ENCODE data around the gene RASGRP2.
A peak's percentile ranks its signal among the peaks of the same experiment; 100 is the strongest.

RASGRP2 gene

GRCh38 chr11:64778223-64778472 lies 34.2 kb upstream of the RASGRP2 start:
- peak overlapping the region; percentile 58 to 99 (median 76) for H3K4me3 ChIP-seq (ENCODE audit: control insufficient read depth in 1 of 7, extremely low read depth in 1 of 7, insufficient read depth in 4 of 7, low read depth in 2 of 7, low read length in 6 of 7)

GRCh38 chr11:64777449-64778222 lies 33.7 kb upstream of the RASGRP2 start:
- H3K4me1 ChIP-seq (ENCODE audit: control extremely low read depth in 1 of 4, control insufficient read depth in 4 of 4, insufficient read depth in 4 of 4, low read length in 3 of 4), result peaks cover 27 to 57% (median 44%) of the 10 kb centered on the region in 4 experiments
- peak overlapping the region; percentile 80 to 96 for H3K27ac ChIP-seq (ENCODE audit: insufficient read depth in 1 of 2, low read depth in 1 of 2, low read length in 2 of 2, poor library complexity in 1 of 2, severe bottlenecking in 2 of 2)
- peaks cover 20 to 47% (median 34%) of the 10 kb centered on the region in 4 experiments for H3K36me3 ChIP-seq (ENCODE audit: control insufficient read depth in 4 of 4, insufficient read depth in 4 of 4, low read length in 3 of 4)
- H3K4me3 ChIP-seq (ENCODE audit: control insufficient read depth in 1 of 7, extremely low read depth in 1 of 7, insufficient read depth in 4 of 7, low read depth in 2 of 7, low read length in 6 of 7), result peak overlapping the region; percentile 58 to 99 (median 85)
- peak; percentile 67 to 82 (median 80) for DNase-seq
- ChIA-PET POLR2A (interaction anchor here (0.6 to 3.1 kb wide), 5 partner anchors 10 to 33 kb away, joined by 4 to 25 read pairs (median 6); partner anchors contain the start of gene RASGRP2), CTCF (interaction anchor here (1.4 to 4.5 kb wide), 3 partner anchors 9 to 14 kb away, joined by 3 to 31 read pairs (median 20); no protein-coding TSS in a partner anchor)
- H3K27me3 ChIP-seq (replicated peaks in 2 of 5; ENCODE audit: control insufficient read depth in 4 of 5, insufficient read depth in 5 of 5, low read length in 4 of 5), result no peaks in the 10 kb centered on the region
- H3K9me3 ChIP-seq (ENCODE audit: control extremely low read depth in 1 of 5, control insufficient read depth in 4 of 5, insufficient read depth in 2 of 5, low read depth in 1 of 5, low read length in 4 of 5), result no peaks in the 10 kb centered on the region
- WGBS (ENCODE audit: insufficient coverage), result under 1% methylated on average over 86 of the region's 98 CpGs

More at GRCh38 chr11:64778223-64778472, 34.2 kb upstream of the RASGRP2 start:
- Histone ChIP-seq H3K27me3 (replicated peaks in 2 of 5; ENCODE audit: control insufficient read depth in 4 of 5, insufficient read depth in 5 of 5, low read length in 4 of 5) (no peaks in the 10 kb centered on the region), H3K36me3 (ENCODE audit: control insufficient read depth in 4 of 4, insufficient read depth in 4 of 4, low read length in 3 of 4) (peaks cover 14 to 42% (median 31%) of the 10 kb centered on the region in 4 experiments), H3K9me3 (ENCODE audit: control extremely low read depth in 1 of 5, control insufficient read depth in 4 of 5, insufficient read depth in 2 of 5, low read depth in 1 of 5, low read length in 4 of 5) (no peaks in the 10 kb centered on the region), H3K4me1 (ENCODE audit: control extremely low read depth in 1 of 4, control insufficient read depth in 4 of 4, insufficient read depth in 4 of 4, low read length in 3 of 4) (peaks cover 24 to 52% (median 40%) of the 10 kb centered on the region in 4 experiments), H3K27ac (ENCODE audit: insufficient read depth in 1 of 2, low read depth in 1 of 2, low read length in 2 of 2, poor library complexity in 1 of 2, severe bottlenecking in 2 of 2) (peak overlapping the region; percentile 80 to 96)
- WGBS (ENCODE audit: insufficient coverage), result 0% methylated on average over 16 of the region's 28 CpGs
- POLR2A ChIA-PET, result interaction anchor here (1.2 to 3.1 kb wide), 4 partner anchors 10 to 34 kb away, joined by 5 to 25 read pairs (median 8); partner anchors contain the start of gene RASGRP2
- DNase-seq, result no peak
- CTCF ChIA-PET, result interaction anchor here (0.9 to 4.4 kb wide), 8 partner anchors 8 to 140 kb away, joined by 3 to 20 read pairs (median 4); partner anchors contain the start of gene RASGRP2

GRCh38 chr11:64776875-64777274 lies 32.9 kb upstream of the RASGRP2 start:
- POLR2A ChIA-PET, result interaction anchor here (1.3 kb wide), 1 partner anchor 13 kb away, joined by 3 read pairs; no protein-coding TSS in a partner anchor
- peak overlapping the region in 6 of 7 experiments; percentile 76 to 99 (median 85) for H3K4me3 ChIP-seq (ENCODE audit: control insufficient read depth in 1 of 7, extremely low read depth in 1 of 7, insufficient read depth in 4 of 7, low read depth in 2 of 7, low read length in 6 of 7)

DNA sequence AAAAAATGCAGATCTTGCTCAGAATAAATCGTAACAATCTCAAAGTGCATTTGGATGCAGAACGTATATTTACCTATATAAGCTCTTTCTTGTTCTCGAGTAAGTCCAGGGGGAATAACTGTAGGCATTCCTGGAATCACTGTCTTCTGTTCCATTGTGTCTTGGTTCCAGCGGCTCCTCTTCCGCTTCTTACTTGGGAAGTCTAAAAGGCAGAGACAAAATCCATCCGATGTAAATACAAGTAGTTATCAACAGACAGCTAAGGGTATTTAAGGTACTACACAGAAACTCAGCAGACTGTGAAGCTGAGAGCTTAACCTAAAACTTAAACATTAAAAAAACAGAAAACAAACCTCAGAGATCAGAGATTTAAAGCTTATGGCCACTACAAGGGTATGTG lies 32.5 kb upstream of the RASGRP2 start:
- Histone ChIP-seq H3K27ac (ENCODE audit: insufficient read depth in 1 of 2, low read depth in 1 of 2, low read length in 2 of 2, poor library complexity in 1 of 2, severe bottlenecking in 2 of 2) (peak overlapping the region; percentile 74 to 84), H3K27me3 (replicated peaks in 2 of 5; ENCODE audit: control insufficient read depth in 4 of 5, insufficient read depth in 5 of 5, low read length in 4 of 5) (no peaks in the 10 kb centered on the region), H3K9me3 (ENCODE audit: control extremely low read depth in 1 of 5, control insufficient read depth in 4 of 5, insufficient read depth in 2 of 5, low read depth in 1 of 5, low read length in 4 of 5) (no peaks in the 10 kb centered on the region), H3K36me3 (ENCODE audit: control insufficient read depth in 4 of 4, insufficient read depth in 4 of 4, low read length in 3 of 4) (peaks cover 25 to 58% (median 42%) of the 10 kb centered on the region in 4 experiments), H3K4me3 (ENCODE audit: control insufficient read depth in 1 of 7, extremely low read depth in 1 of 7, insufficient read depth in 4 of 7, low read depth in 2 of 7, low read length in 6 of 7) (peak overlapping the region in 6 of 7 experiments; percentile 76 to 99 (median 85)), H3K4me1 (ENCODE audit: control extremely low read depth in 1 of 4, control insufficient read depth in 4 of 4, insufficient read depth in 4 of 4, low read length in 3 of 4) (peaks cover 31 to 65% (median 52%) of the 10 kb centered on the region in 4 experiments)
- WGBS (ENCODE audit: insufficient coverage), result 94% methylated on average over 3 of the region's 6 CpGs
- ChIA-PET CTCF (interaction anchor here (1.0 to 4.5 kb wide), 7 partner anchors 9 to 127 kb away, joined by 3 to 31 read pairs (median 4); partner anchors contain the start of gene RASGRP2), POLR2A (interaction anchor here (1.1 to 1.3 kb wide), 2 partner anchors 12 to 19 kb away, joined by 3 read pairs; no protein-coding TSS in a partner anchor)
- DNase-seq, result no peak

More at GRCh38 chr11:64776875-64777274, 32.9 kb upstream of the RASGRP2 start:
- 38% methylated on average over 2 of the region's 3 CpGs for WGBS (ENCODE audit: insufficient coverage)
- Histone ChIP-seq H3K27ac (ENCODE audit: insufficient read depth in 1 of 2, low read depth in 1 of 2, low read length in 2 of 2, poor library complexity in 1 of 2, severe bottlenecking in 2 of 2) (peak overlapping the region; percentile 74 to 84), H3K27me3 (replicated peaks in 2 of 5; ENCODE audit: control insufficient read depth in 4 of 5, insufficient read depth in 5 of 5, low read length in 4 of 5) (no peaks in the 10 kb centered on the region), H3K9me3 (ENCODE audit: control extremely low read depth in 1 of 5, control insufficient read depth in 4 of 5, insufficient read depth in 2 of 5, low read depth in 1 of 5, low read length in 4 of 5) (no peaks in the 10 kb centered on the region), H3K4me1 (ENCODE audit: control extremely low read depth in 1 of 4, control insufficient read depth in 4 of 4, insufficient read depth in 4 of 4, low read length in 3 of 4) (peaks cover 31 to 63% (median 49%) of the 10 kb centered on the region in 4 experiments), H3K36me3 (ENCODE audit: control insufficient read depth in 4 of 4, insufficient read depth in 4 of 4, low read length in 3 of 4) (peaks cover 23 to 54% (median 38%) of the 10 kb centered on the region in 4 experiments)
- CTCF ChIA-PET, result interaction anchor here (1.0 to 4.5 kb wide), 5 partner anchors 9 to 128 kb away, joined by 3 to 31 read pairs (median 4); partner anchors contain the start of gene RASGRP2
- DNase-seq, result no peak

DNA sequence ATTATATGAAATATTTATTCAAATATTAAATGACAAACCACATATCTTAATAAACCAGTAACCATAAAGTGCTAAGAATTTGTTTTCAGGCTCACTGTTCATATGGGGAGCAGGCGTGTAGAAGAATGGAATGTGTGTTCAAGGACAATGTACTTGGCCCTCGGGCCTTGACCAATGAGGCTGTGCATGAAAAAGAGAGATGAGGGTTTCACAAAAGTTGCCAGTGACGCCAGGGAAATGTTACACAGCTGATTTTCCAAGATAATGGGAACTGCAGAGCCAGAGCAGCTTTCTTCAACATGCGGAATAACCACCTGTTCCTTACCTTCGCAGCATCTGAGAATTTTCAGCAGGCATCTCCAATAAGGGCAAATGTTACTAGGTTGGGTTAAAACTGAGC lies 30.2 kb upstream of the RASGRP2 start:
- no peak for DNase-seq
- 94% methylated on average over 5 of the region's 5 CpGs for WGBS (ENCODE audit: insufficient coverage)
- H3K4me3 ChIP-seq (ENCODE audit: control insufficient read depth in 1 of 7, extremely low read depth in 1 of 7, insufficient read depth in 4 of 7, low read depth in 2 of 7, low read length in 6 of 7), result no peak overlapping the region
- peaks cover 36 to 81% (median 65%) of the 10 kb centered on the region in 4 experiments for H3K36me3 ChIP-seq (ENCODE audit: control insufficient read depth in 4 of 4, insufficient read depth in 4 of 4, low read length in 3 of 4)
- peak overlapping the region in 1 of 2 experiments; percentile 4 for H3K27ac ChIP-seq (ENCODE audit: insufficient read depth in 1 of 2, low read depth in 1 of 2, low read length in 2 of 2, poor library complexity in 1 of 2, severe bottlenecking in 2 of 2)
- peaks cover 21 to 48% (median 39%) of the 10 kb centered on the region in 4 experiments for H3K4me1 ChIP-seq (ENCODE audit: control extremely low read depth in 1 of 4, control insufficient read depth in 4 of 4, insufficient read depth in 4 of 4, low read length in 3 of 4)
- H3K9me3 ChIP-seq (ENCODE audit: control extremely low read depth in 1 of 5, control insufficient read depth in 4 of 5, insufficient read depth in 2 of 5, low read depth in 1 of 5, low read length in 4 of 5), result no peaks in the 10 kb centered on the region
- ChIA-PET POLR2A (interaction anchor here (0.6 to 1.3 kb wide), 4 partner anchors 8 to 127 kb away, joined by 3 to 4 read pairs (median 4); no protein-coding TSS in a partner anchor), CTCF (interaction anchor here (0.7 to 4.5 kb wide), 5 partner anchors 8 to 533 kb away, joined by 3 to 31 read pairs (median 6); partner anchors contain the start of genes FKBP2 and RASGRP2)
- no peaks in the 10 kb centered on the region for H3K27me3 ChIP-seq (replicated peaks in 2 of 5; ENCODE audit: control insufficient read depth in 4 of 5, insufficient read depth in 5 of 5, low read length in 4 of 5)

GRCh38 chr11:64772303-64773018 lies 28.5 kb upstream of the RASGRP2 start:
- ChIA-PET POLR2A (interaction anchor here (0.6 to 1.6 kb wide), 3 partner anchors 9 to 50 kb away, joined by 3 to 9 read pairs (median 5); partner anchors contain the start of gene RASGRP2), CTCF (interaction anchor here (0.7 to 20.1 kb wide), 6 partner anchors 9 to 90 kb away, joined by 3 to 345 read pairs (median 6); partner anchors contain the start of gene RASGRP2)
- Histone ChIP-seq H3K27ac (ENCODE audit: insufficient read depth in 1 of 2, low read depth in 1 of 2, low read length in 2 of 2, poor library complexity in 1 of 2, severe bottlenecking in 2 of 2) (peak overlapping the region in 1 of 2 experiments; percentile 55), H3K9me3 (ENCODE audit: control extremely low read depth in 1 of 5, control insufficient read depth in 4 of 5, insufficient read depth in 2 of 5, low read depth in 1 of 5, low read length in 4 of 5) (no peaks in the 10 kb centered on the region), H3K36me3 (ENCODE audit: control insufficient read depth in 4 of 4, insufficient read depth in 4 of 4, low read length in 3 of 4) (peaks cover 48 to 97% (median 82%) of the 10 kb centered on the region in 4 experiments), H3K4me3 (ENCODE audit: control insufficient read depth in 1 of 7, extremely low read depth in 1 of 7, insufficient read depth in 4 of 7, low read depth in 2 of 7, low read length in 6 of 7) (no peak overlapping the region), H3K27me3 (replicated peaks in 2 of 5; ENCODE audit: control insufficient read depth in 4 of 5, insufficient read depth in 5 of 5, low read length in 4 of 5) (no peaks in the 10 kb centered on the region), H3K4me1 (ENCODE audit: control extremely low read depth in 1 of 4, control insufficient read depth in 4 of 4, insufficient read depth in 4 of 4, low read length in 3 of 4) (peaks cover 28 to 61% (median 43%) of the 10 kb centered on the region in 4 experiments)
- no CpG with 5 or more reads among the region's 3 CpGs for WGBS (ENCODE audit: insufficient coverage)
- DNase-seq, result peak in 1 of 3 donors; percentile 52
